HCT116 (cell line): ENCODE results near the gene XK. TPM values are rescaled to one million over a fixed set of nuclear protein-coding genes. Genes with fewer than 3 reads are reported as not detected.

Experiments
- ATAC-seq: fragments of 200-7000 bp; cut with Tn5 transposase; 2 replicates; pipeline ENCODE4 v1.9.1; 2020; ENCODE audit warnings: mild to moderate bottlenecking, moderate library complexity
- BruUV-seq: library from RNA; stranded (reverse); fragments of 400-500 nt; replicated peaks from 2 replicates; lab custom pipeline; 2021; lab: Mats Ljungman, UMichigan
- CTCF ChIA-PET: fragments of 300-600 bp; sonication (Branson Sonifier 250); formaldehyde crosslinking; loops from one replicate; lab custom pipeline; 2021; ENCODE audit warnings: antibody characterized with exemption; lab: Charles Lee
- POLR2A ChIA-PET: fragments of 300-600, 350-600 bp; sonication (Branson Sonifier 250); formaldehyde crosslinking; loops from one replicate; lab custom pipeline; 2021; ENCODE audit warnings: antibody characterized with exemption; lab: Charles Lee
- RAD21 ChIA-PET, 2 experiments: fragments of 300-600 bp; sonication (Branson Sonifier 250); formaldehyde crosslinking; loops; one replicate each; lab custom pipeline; 2023; ENCODE audit warnings: low total read pairs in 2 of 2; ENCODE audit not compliant: uncharacterized antibody in 2 of 2, unreplicated experiment in 2 of 2, low non-redundant PET in 1 of 2; lab: Charles Lee
- DNase-seq: peaks from one replicate; pipeline ENCODE4 v3.0.0-alpha.2; 2010; ENCODE audit warnings: low read depth, low spot score
- H2AFZ ChIP-seq: fragments of 200-600 bp; shearing (Covaris generic), sonication (generic); 2 replicates; pipeline ENCODE4 v1.6.1; 2017; ENCODE audit warnings: low read depth, mixed run types, mixed read lengths, antibody characterized with exemption, low read length; ENCODE audit not compliant: poor library complexity, severe bottlenecking
- H3K27ac ChIP-seq: 2 replicates; pipeline ENCODE4 v1.5.1; 2012; ENCODE audit warnings: low read depth, low read length
- H3K27me3 ChIP-seq: fragments of 200-600 bp; sonication (generic); 2 replicates; pipeline ENCODE4 v1.6.1; 2016; ENCODE audit warnings: mixed run types, low read length, mixed read lengths; ENCODE audit not compliant: insufficient read depth
- H3K36me3 ChIP-seq, 2 experiments: fragments of 200-500 bp in 1 of 2; fragments of 200-600 bp in 1 of 2; sonication (Bioruptor generic) in 1 of 2; sonication (generic) in 1 of 2; 2 replicates each; pipeline versions ENCODE4 v1.5.1 to v1.6.1; 2014 to 2016; ENCODE audit warnings: low read length in 2 of 2, inconsistent platforms in 1 of 2, mixed read lengths in 1 of 2, mixed run types in 1 of 2; ENCODE audit not compliant: insufficient read depth in 2 of 2, control insufficient read depth in 1 of 2
- H3K4me1 ChIP-seq, 2 experiments: fragments of 200-600 bp in 1 of 2; sonication (generic) in 1 of 2; 2 replicates each; pipeline versions ENCODE4 v1.5.1 to v1.6.1; 2012 to 2017; ENCODE audit warnings: low read length in 2 of 2, inconsistent platforms in 1 of 2, mild to moderate bottlenecking in 1 of 2, mixed read lengths in 1 of 2, mixed run types in 1 of 2, moderate library complexity in 1 of 2; ENCODE audit not compliant: insufficient read depth in 2 of 2, control insufficient read depth in 1 of 2
- H3K4me2 ChIP-seq: fragments of 200-600 bp; sonication (generic); 2 replicates; pipeline ENCODE4 v1.6.1; 2017; ENCODE audit warnings: mixed run types, low read length, mixed read lengths
- H3K4me3 ChIP-seq, 2 experiments: fragments of 200-600 bp in 1 of 2; sonication (generic) in 1 of 2; replicated peaks in 1 of 2; 2 replicates each; pipeline ENCODE4 v1.5.1; 2011 to 2016; ENCODE audit warnings: low read length in 2 of 2, control low read depth in 1 of 2, low read depth in 1 of 2, mild to moderate bottlenecking in 1 of 2, mixed read lengths in 1 of 2, mixed run types in 1 of 2
- H3K79me2 ChIP-seq: fragments of 200-600 bp; sonication (generic); 2 replicates; pipeline ENCODE4 v1.6.1; 2017; ENCODE audit warnings: mild to moderate bottlenecking, mixed run types, low read length, moderate library complexity, mixed read lengths; ENCODE audit not compliant: insufficient read depth
- H3K9ac ChIP-seq: fragments of 200-600 bp; sonication (generic); 2 replicates; pipeline ENCODE4 v1.6.1; 2016; ENCODE audit warnings: low read length, mixed read lengths
- H3K9me2 ChIP-seq: fragments of 200-600 bp; sonication (generic), shearing (Covaris generic); 2 replicates; pipeline ENCODE4 v1.6.1; 2017; ENCODE audit warnings: mixed run types, mild to moderate bottlenecking, moderate library complexity; ENCODE audit not compliant: insufficient read depth
- H3K9me3 ChIP-seq, 2 experiments: fragments of 200-500 bp in 1 of 2; fragments of 200-600 bp in 1 of 2; sonication (Bioruptor generic) in 1 of 2; sonication (generic) in 1 of 2; 2 replicates each; pipeline ENCODE4 v1.6.1; 2014 to 2017; ENCODE audit warnings: low read length in 2 of 2, mixed read lengths in 2 of 2, inconsistent platforms in 1 of 2, low read depth in 1 of 2, mild to moderate bottlenecking in 1 of 2, mixed run types in 1 of 2, moderate library complexity in 1 of 2; ENCODE audit not compliant: control insufficient read depth in 1 of 2, insufficient read depth in 1 of 2
- H4K20me1 ChIP-seq: fragments of 200-600 bp; sonication (generic), shearing (Covaris generic); 2 replicates; pipeline ENCODE4 v1.6.1; 2017; ENCODE audit warnings: mixed run types, mild to moderate bottlenecking, moderate library complexity; ENCODE audit not compliant: insufficient read depth
- CBX3 ChIP-seq: IDR thresholded peaks from 2 replicates; pipeline ENCODE4 v1.6.1; 2012; ENCODE audit warnings: low read depth
- CEBPB ChIP-seq: IDR thresholded peaks from 2 replicates; pipeline ENCODE4 v1.6.1; 2012; ENCODE audit warnings: low read depth
- EGR1 ChIP-seq: IDR thresholded peaks from 2 replicates; pipeline ENCODE4 v1.6.1; 2012; ENCODE audit warnings: low read depth
- EZH2 ChIP-seq: fragments of 200-600 bp; sonication (generic); IDR thresholded peaks from 2 replicates; pipeline ENCODE4 v1.6.1; 2017; ENCODE audit warnings: antibody characterized with exemption, mixed run types
- EZH2phosphoT487 ChIP-seq: fragments of 200-600 bp; IDR thresholded peaks from 2 replicates; pipeline ENCODE4 v1.6.1; 2018; ENCODE audit warnings: antibody characterized with exemption, borderline replicate concordance
- FOSL1 ChIP-seq: IDR thresholded peaks from 2 replicates; pipeline ENCODE4 v1.6.1; 2012; ENCODE audit warnings: low read depth
- JUND ChIP-seq: IDR thresholded peaks from 2 replicates; pipeline ENCODE4 v1.6.1; 2012
- POLR2AphosphoS5 ChIP-seq: IDR thresholded peaks from 2 replicates; pipeline ENCODE4 v1.6.1; 2011; ENCODE audit warnings: mild to moderate bottlenecking, low read depth, low read length, moderate library complexity
- SIN3A ChIP-seq: IDR thresholded peaks from 2 replicates; pipeline ENCODE4 v1.6.1; 2012; ENCODE audit warnings: low read depth
- SRF ChIP-seq: IDR thresholded peaks from 2 replicates; pipeline ENCODE4 v1.6.1; 2012; ENCODE audit warnings: low read depth
- TCF7L2 ChIP-seq: IDR thresholded peaks from 2 replicates; pipeline ENCODE4 v1.7.0; 2011; ENCODE audit warnings: borderline replicate concordance, inconsistent platforms; ENCODE audit not compliant: insufficient read depth, insufficient read length; ENCODE audit errors: extremely low read depth
- ZFX ChIP-seq: fragments of 450-650 bp; IDR thresholded peaks from 2 replicates; pipeline ENCODE4 v1.6.1; 2017
- ZNF274 ChIP-seq: fragments of 200-500 bp; sonication (Bioruptor generic); IDR thresholded peaks from 2 replicates; pipeline ENCODE4 v1.6.1; 2014; ENCODE audit warnings: mild to moderate bottlenecking, low read depth, low read length, inconsistent platforms
- intact Hi-C: fragments of 100-400 bp; cut with micrococcal nuclease; formaldehyde crosslinking; loops from 2 replicates; pipeline ENCODE4 v1.10.0; 2022
- total RNA-seq: library from RNA; stranded (reverse); gene quantifications from one replicate; pipeline ENCODE4 v1.2.1, GENCODE V29; 2021; ENCODE audit not compliant: unreplicated experiment
- TF ChIP-seq, protein P1 (sequence below): IDR thresholded peaks from 2 replicates; pipeline ENCODE4 v1.6.1; 2012; ENCODE audit warnings: low read depth
- TF ChIP-seq, protein P2 (sequence below): IDR thresholded peaks from 2 replicates; pipeline ENCODE4 v1.6.1; 2012
- TF ChIP-seq, protein P3 (sequence below): IDR thresholded peaks from 2 replicates; pipeline ENCODE4 v1.6.1; 2012

XK gene
- total RNA-seq, 1 experiment from 2014 or later, result 2.6 TPM

DNA sequence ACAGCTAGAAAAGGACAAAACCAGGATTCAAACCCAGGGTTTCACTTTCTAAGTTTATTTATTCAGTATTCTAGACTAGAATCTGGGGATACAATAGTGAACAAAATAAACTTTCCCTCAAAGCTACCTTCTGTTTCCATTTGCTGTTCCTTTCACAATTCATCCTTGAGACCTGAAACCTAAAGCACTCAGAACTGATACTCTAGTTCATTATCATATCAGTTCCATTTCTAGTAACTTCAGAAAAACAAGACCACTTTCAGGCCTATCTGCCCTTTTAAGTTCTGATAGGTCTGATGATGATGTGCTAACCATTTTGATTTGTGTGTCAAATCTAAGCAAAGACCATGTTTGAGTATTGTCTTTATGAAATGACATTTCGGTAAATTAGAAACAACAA lies 7.8 kb upstream of the XK start (continued):
- TF ChIP-seq, protein P1, sequence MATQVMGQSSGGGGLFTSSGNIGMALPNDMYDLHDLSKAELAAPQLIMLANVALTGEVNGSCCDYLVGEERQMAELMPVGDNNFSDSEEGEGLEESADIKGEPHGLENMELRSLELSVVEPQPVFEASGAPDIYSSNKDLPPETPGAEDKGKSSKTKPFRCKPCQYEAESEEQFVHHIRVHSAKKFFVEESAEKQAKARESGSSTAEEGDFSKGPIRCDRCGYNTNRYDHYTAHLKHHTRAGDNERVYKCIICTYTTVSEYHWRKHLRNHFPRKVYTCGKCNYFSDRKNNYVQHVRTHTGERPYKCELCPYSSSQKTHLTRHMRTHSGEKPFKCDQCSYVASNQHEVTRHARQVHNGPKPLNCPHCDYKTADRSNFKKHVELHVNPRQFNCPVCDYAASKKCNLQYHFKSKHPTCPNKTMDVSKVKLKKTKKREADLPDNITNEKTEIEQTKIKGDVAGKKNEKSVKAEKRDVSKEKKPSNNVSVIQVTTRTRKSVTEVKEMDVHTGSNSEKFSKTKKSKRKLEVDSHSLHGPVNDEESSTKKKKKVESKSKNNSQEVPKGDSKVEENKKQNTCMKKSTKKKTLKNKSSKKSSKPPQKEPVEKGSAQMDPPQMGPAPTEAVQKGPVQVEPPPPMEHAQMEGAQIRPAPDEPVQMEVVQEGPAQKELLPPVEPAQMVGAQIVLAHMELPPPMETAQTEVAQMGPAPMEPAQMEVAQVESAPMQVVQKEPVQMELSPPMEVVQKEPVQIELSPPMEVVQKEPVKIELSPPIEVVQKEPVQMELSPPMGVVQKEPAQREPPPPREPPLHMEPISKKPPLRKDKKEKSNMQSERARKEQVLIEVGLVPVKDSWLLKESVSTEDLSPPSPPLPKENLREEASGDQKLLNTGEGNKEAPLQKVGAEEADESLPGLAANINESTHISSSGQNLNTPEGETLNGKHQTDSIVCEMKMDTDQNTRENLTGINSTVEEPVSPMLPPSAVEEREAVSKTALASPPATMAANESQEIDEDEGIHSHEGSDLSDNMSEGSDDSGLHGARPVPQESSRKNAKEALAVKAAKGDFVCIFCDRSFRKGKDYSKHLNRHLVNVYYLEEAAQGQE, result no peak
- TF ChIP-seq, all 23 proteins: peak for 0

DNA sequence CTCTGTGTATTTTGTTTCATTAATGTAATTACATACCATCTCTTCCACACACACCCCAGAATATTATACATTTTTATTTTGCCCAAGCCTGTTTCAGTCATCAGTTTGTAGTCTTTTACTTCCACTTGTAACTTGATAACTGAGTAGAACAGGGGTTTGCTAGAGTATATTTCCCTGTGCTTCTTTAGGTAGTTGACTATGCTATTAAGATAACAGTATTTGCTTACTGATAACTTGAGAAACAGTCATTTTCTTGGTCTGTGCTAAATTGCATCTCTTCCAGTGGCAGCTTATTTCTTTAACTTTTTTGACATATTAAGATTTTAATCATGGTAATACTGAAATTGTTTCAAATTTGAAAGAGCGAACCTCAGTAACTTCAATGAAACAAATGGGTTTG lies 7.0 kb upstream of the XK start:
- RAD21 ChIA-PET, result no interaction called here
- no peaks in the 10 kb centered on the region for H3K4me1 ChIP-seq
- CTCF ChIA-PET, result no interaction called here
- no peaks in the 10 kb centered on the region for H3K36me3 ChIP-seq
- no TSS peak for BruUV-seq
- POLR2A ChIA-PET, result no interaction called here
- no peak overlapping the region for H3K4me3 ChIP-seq
- no peak for DNase-seq
- H3K27me3 ChIP-seq, result no peaks in the 10 kb centered on the region
- no peak overlapping the region for H3K27ac ChIP-seq
- H2AFZ ChIP-seq, result no peak overlapping the region
- no peak for ATAC-seq
- no peak overlapping the region for H3K9ac ChIP-seq
- H4K20me1 ChIP-seq, result no peaks in the 10 kb centered on the region
- H3K9me2 ChIP-seq, result no peaks in the 10 kb centered on the region
- no peaks in the 10 kb centered on the region for H3K9me3 ChIP-seq
- intact Hi-C loops, result no loop called here
- H3K79me2 ChIP-seq, result no peaks in the 10 kb centered on the region
- H3K4me2 ChIP-seq, result no peak overlapping the region
- TF ChIP-seq EZH2phosphoT487 (no peak), JUND (no peak), ZFX (no peak), SRF (no peak), CEBPB (no peak), EGR1 (no peak), POLR2AphosphoS5 (no peak), FOSL1 (no peak), TCF7L2 (no peak), SIN3A (no peak), CBX3 (no peak), ZNF274 (no peak), EZH2 (no peak)
- TF ChIP-seq, protein P1, result no peak
- TF ChIP-seq, protein P2, sequence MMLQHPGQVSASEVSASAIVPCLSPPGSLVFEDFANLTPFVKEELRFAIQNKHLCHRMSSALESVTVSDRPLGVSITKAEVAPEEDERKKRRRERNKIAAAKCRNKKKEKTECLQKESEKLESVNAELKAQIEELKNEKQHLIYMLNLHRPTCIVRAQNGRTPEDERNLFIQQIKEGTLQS, result no peak
- TF ChIP-seq, protein P3, sequence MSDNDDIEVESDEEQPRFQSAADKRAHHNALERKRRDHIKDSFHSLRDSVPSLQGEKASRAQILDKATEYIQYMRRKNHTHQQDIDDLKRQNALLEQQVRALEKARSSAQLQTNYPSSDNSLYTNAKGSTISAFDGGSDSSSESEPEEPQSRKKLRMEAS, result no peak
